ENCODE data around the gene CLDN10.

Gene CLDN10

GRCh38 chr13:95603887-95604555 is 51.5 kb downstream of the CLDN10 start:
- DNase-seq: no peak

DNA sequence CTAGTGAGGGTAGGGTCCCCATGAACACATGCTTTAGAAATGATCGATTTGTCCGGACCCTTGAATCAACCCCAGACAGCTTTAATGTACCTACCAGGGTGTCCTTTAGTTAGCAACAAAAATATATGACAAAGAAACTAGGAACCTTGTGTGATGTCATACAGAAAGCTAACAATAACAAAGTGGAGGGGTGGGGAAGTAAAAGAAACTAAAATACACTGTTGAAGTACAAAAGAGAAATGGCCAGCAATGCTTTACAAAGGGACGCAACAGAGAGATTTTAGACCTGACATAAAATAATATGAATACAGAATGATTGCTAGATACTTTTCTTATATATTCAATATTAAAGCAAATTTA is 52.0 kb downstream of the CLDN10 start:
- no peak for DNase-seq

- no peak for DNase-seq
Measured at GRCh38 chr13:95605448-95606125, 53.1 kb downstream of the CLDN10 start.

DNA sequence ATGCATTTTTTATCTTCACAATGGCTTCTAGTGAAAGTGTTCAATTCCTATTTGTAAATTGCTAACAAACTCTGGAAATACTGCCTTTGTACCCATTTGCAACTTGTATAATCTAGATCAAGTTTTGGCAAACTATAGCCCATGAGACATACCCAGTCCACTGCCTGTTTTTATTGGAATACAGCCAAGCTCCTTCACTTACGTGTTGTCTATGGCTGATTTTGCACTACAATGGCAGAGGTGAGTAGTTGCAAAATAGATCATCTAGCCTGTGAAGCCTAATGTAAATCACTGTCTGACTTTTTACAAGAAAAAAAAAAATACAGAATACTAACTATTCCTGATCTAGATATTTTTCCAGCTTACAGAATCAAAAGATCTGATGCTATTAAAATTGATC is 54.8 kb downstream of the CLDN10 start:
- no peak for DNase-seq

- no peak for DNase-seq
Measured at GRCh38 chr13:95608640-95609323, 56.3 kb downstream of the CLDN10 start.

DNA sequence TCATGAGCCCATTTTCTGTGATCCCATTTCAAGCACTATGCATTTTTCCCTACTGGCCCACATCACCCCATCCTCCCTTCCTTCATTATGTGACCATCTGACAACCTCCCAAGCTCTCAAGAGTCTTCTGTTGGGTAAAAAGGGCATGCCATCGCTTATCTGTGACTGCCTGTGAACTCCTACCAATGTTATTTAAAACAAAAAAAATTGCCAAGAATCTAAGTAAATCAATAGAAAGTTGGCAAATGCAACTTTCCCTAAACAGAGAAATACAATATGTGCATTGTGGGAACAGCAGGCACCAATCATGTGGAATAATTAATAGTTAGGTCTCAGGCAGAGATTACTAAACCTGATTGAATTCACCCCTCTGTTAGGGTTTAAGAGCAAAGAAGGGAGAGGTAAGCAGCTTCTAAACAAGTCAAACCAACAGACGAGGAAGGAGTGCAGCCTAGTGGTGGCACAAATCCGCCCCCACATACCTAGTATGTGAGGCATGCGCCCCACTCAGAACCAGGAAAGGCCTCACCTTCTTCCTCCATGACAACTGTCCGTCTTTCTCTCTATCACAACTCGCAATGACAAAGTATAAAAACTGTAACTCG is 62.2 kb downstream of the CLDN10 start:
- DNase-seq: no peak

DNA sequence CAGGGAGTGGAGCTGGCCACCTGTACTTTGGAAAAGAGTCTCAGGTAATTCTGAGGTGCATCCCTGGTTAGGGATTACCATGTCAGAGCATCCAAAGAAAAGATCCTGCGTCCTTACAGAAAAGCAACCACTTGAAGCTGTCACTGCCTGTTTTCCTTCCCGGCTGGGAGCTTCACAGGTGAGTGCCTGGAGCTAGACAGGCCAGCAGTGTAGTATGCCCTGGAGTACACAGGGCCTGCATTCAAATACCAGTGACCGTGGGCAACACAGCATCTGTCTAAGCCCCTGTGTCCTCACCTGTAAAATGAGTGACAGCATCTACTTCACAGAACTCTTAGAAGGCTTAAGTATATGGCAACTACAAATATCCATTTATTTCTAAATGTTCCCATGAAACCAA is 63.0 kb downstream of the CLDN10 start:
- no peak for DNase-seq

GRCh38 chr13:95620030-95620824 is 67.7 kb downstream of the CLDN10 start:
- DNase-seq: no peak

DNA sequence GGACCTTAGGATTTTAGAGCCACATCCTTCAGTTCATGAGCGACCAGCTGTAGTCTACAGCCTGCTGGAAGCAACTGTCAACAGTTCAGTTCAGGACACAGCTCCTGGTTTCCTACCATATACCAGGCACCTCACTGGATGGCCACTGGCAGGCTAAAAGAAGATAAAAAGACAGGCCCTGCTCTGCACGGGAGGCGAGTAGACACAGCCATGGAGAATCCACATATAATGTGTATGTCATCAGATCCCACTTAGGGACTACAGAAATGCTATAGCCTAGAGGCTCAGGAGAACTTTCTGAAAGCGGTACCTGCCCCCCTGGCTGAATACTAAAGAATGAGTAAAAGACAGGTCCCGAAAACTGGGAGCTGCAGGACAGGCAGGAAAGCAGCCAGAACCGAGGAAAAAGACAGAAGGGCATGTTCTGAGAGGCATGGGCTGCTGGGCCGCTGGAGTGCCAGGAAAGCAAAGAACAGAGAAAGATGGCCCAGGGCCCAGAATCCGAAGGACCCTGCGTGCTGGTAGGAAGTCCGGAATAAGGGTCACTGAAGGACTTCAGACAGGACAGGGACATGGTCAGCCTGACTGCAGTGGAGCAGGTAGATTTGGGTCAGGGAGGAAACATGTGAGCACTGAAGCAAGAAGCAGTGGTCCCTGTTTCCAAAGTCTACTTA is 68.4 kb downstream of the CLDN10 start:
- no peak for DNase-seq

- no peak for DNase-seq
Measured at GRCh38 chr13:95623141-95623540, 70.6 kb downstream of the CLDN10 start.

DNA sequence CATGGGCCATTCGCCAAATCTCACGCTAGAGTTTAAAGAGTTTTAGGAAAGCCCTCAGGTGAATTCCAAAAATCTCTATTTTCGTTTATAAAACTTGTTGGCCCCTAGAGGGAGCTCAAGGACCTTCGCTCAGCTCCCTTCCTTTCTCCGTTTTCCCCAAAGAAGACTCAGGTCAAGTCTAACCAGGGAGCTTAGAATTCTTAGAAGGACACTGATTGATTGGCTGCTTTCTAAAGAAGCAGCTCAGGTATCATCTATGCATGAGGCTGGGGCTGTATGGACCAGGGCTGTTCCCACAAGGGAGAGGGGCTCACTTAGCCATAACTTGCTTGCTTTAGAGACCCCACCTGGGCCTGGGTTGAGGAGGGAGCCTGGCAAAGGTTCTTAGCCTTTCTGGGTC is 71.5 kb downstream of the CLDN10 start:
- DNase-seq: peak; percentile 37

- DNase-seq: no peak
Measured at GRCh38 chr13:95626768-95627167, 74.2 kb downstream of the CLDN10 start.

DNA sequence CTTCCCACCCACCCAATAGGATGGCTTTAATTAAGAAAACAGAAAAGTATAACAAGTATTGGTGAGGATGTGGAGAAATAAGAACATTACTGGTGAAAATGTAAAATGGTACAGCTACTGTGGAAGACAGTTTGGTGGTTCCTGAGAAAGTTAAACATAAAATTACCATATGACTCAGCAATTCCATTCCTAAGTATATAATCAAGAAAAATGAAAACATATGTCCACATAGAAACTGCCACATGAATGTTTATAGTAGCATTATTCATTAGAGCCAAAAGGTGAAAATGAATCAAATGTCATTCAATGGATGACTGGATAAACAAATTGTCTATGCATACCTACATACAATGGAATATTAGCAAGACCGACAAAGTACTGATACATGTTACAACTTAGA is 75.1 kb downstream of the CLDN10 start:
- DNase-seq: no peak

DNA sequence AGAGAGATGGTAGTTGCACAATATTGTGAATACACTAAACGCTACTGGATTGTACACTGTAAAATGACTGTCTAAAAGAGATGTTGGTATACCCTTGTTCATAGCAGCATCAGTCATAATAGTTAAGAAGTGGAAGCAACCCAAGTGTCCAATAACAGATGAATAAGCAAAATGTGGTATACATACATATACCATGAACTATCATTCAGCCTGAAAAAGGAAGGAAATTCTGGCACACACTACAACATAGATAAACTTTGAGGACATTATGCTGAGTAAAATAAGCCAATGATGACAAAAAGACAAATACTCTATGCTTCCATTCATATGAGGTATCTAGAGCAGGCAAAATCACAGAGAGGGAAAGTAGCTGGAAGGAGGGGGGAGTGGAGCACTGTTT is 76.0 kb downstream of the CLDN10 start:
- DNase-seq: no peak

GRCh38 chr13:95629071-95629470 is 76.6 kb downstream of the CLDN10 start:
- DNase-seq: no peak
